Parathyroid adenoma (tissue), 2 donors: ENCODE data around the gene RSL1D1.

Source experiments
- H2AFZ ChIP-seq: fragments of 300-600 bp; sonication (generic); one replicate; pipeline ENCODE4 v1.7.0; 2017; ENCODE audit warnings: antibody characterized with exemption, mild to moderate bottlenecking
- H3K27ac ChIP-seq: fragments of 300-600 bp; sonication (generic); one replicate; pipeline ENCODE4 v1.7.0; 2017
- H3K27me3 ChIP-seq: fragments of 300-600 bp; sonication (generic); one replicate; pipeline ENCODE4 v1.7.0; 2017; ENCODE audit warnings: low read length; ENCODE audit not compliant: control insufficient read depth, insufficient read depth
- H3K36me3 ChIP-seq: fragments of 300-600 bp; sonication (generic); one replicate; pipeline ENCODE4 v1.7.0; 2017; ENCODE audit warnings: low read length; ENCODE audit not compliant: control insufficient read depth, insufficient read depth
- H3K4me1 ChIP-seq: fragments of 300-600 bp; sonication (generic); one replicate; pipeline ENCODE4 v1.7.0; 2017; ENCODE audit warnings: control low read depth
- H3K4me2 ChIP-seq: fragments of 300-600 bp; sonication (generic); one replicate; pipeline ENCODE4 v1.7.0; 2017; ENCODE audit warnings: low read length
- H3K4me3 ChIP-seq: fragments of 300-600 bp; sonication (generic); one replicate; pipeline ENCODE4 v1.7.0; 2017; ENCODE audit warnings: low read depth, low read length
- H3K79me2 ChIP-seq: fragments of 300-600 bp; sonication (generic); one replicate; pipeline ENCODE4 v1.7.0; 2017; ENCODE audit warnings: control low read depth
- H3K9ac ChIP-seq: fragments of 300-600 bp; sonication (generic); one replicate; pipeline ENCODE4 v1.7.0; 2017; ENCODE audit warnings: mild to moderate bottlenecking
- H3K9me3 ChIP-seq: fragments of 300-600 bp; sonication (generic); one replicate; pipeline ENCODE4 v1.7.0; 2017; ENCODE audit warnings: low read length; ENCODE audit not compliant: control insufficient read depth
- CTCF ChIP-seq: fragments of 300-600 bp; sonication (generic); IDR thresholded peaks from one replicate; pipeline ENCODE4 v1.7.0; 2017; ENCODE audit warnings: antibody characterized with exemption, mild to moderate bottlenecking
- donor health status: primary hyperparathyroidism.

Gene RSL1D1

GRCh38 chr16:11892761-11893160, 41.4 kb upstream of the RSL1D1 start:
- no peak for TF ChIP-seq CTCF
- Histone ChIP-seq H3K27ac (no peak overlapping the region), H3K36me3 (no peaks in the 10 kb centered on the region), H3K4me2 (no peak overlapping the region), H3K79me2 (peaks cover 7% of the 10 kb centered on the region), H3K4me1 (no peaks in the 10 kb centered on the region), H2AFZ (no peak overlapping the region), H3K27me3 (no peaks in the 10 kb centered on the region), H3K4me3 (no peak overlapping the region), H3K9me3 (no peaks in the 10 kb centered on the region), H3K9ac (no peak overlapping the region)

- TF ChIP-seq CTCF, result no peak
- no peaks in the 10 kb centered on the region for H3K27me3 ChIP-seq
- no peaks in the 10 kb centered on the region for H3K36me3 ChIP-seq
- H3K9ac ChIP-seq, result no peak overlapping the region
- H2AFZ ChIP-seq, result no peak overlapping the region
- H3K79me2 ChIP-seq, result peaks cover 7% of the 10 kb centered on the region
- H3K4me3 ChIP-seq, result no peak overlapping the region
- H3K9me3 ChIP-seq, result no peaks in the 10 kb centered on the region
- no peak overlapping the region for H3K4me2 ChIP-seq
- H3K27ac ChIP-seq, result no peak overlapping the region
- H3K4me1 ChIP-seq, result no peaks in the 10 kb centered on the region
These were observed 39.1 kb upstream of the RSL1D1 start for GRCh38 chr16:11890231-11890965.

- H3K4me2 ChIP-seq, result no peak overlapping the region
- no peaks in the 10 kb centered on the region for H3K36me3 ChIP-seq
These were observed 35.5 kb upstream of the RSL1D1 start for GRCh38 chr16:11886881-11887280.

GRCh38 chr16:11884035-11884434, 32.7 kb upstream of the RSL1D1 start:
- no peaks in the 10 kb centered on the region for H3K4me1 ChIP-seq
- TF ChIP-seq CTCF, result no peak
- no peaks in the 10 kb centered on the region for H3K27me3 ChIP-seq
- H3K9ac ChIP-seq, result no peak overlapping the region
- peaks cover 4% of the 10 kb centered on the region for H3K79me2 ChIP-seq
- H3K9me3 ChIP-seq, result no peaks in the 10 kb centered on the region
- no peak overlapping the region for H3K4me2 ChIP-seq
- H2AFZ ChIP-seq, result no peak overlapping the region
- no peaks in the 10 kb centered on the region for H3K36me3 ChIP-seq
- H3K4me3 ChIP-seq, result no peak overlapping the region
- H3K27ac ChIP-seq, result no peak overlapping the region

More at GRCh38 chr16:11886881-11887280, 35.5 kb upstream of the RSL1D1 start:
- no peak overlapping the region for H2AFZ ChIP-seq
- H3K9ac ChIP-seq, result no peak overlapping the region
- no peaks in the 10 kb centered on the region for H3K9me3 ChIP-seq
- H3K27me3 ChIP-seq, result no peaks in the 10 kb centered on the region
- H3K79me2 ChIP-seq, result peaks cover 7% of the 10 kb centered on the region
- TF ChIP-seq CTCF, result no peak
- H3K4me1 ChIP-seq, result no peaks in the 10 kb centered on the region
- H3K4me3 ChIP-seq, result no peak overlapping the region
- H3K27ac ChIP-seq, result no peak overlapping the region

- Histone ChIP-seq H3K4me1 (no peaks in the 10 kb centered on the region), H3K9me3 (no peaks in the 10 kb centered on the region), H3K27ac (no peak overlapping the region), H3K9ac (no peak overlapping the region), H3K27me3 (no peaks in the 10 kb centered on the region), H3K36me3 (no peaks in the 10 kb centered on the region), H2AFZ (no peak overlapping the region), H3K4me2 (no peak overlapping the region), H3K4me3 (no peak overlapping the region), H3K79me2 (peaks cover 4% of the 10 kb centered on the region)
- TF ChIP-seq CTCF, result no peak
These were observed 28.7 kb upstream of the RSL1D1 start for GRCh38 chr16:11880007-11880406.
